HL-60/S4 treated with retinoic acid at 250 ng/mL for 4 days and 3 days (cell line): ENCODE measurements around the gene FAM210B.
"Not testable (repeated sequence)": the region's sequence is repeated elsewhere in the genome, so short reads cannot be mapped to it uniquely, and the experiment has no call there.

Experiments used
- in situ Hi-C: fragments of 300-500 bp; cut with MboI; formaldehyde crosslinking; loops from 2 replicates; pipeline ENCODE4 v1.7.0; 2022; ENCODE audit warnings: low sequenced_read_pairs

The FAM210B gene

DNA sequence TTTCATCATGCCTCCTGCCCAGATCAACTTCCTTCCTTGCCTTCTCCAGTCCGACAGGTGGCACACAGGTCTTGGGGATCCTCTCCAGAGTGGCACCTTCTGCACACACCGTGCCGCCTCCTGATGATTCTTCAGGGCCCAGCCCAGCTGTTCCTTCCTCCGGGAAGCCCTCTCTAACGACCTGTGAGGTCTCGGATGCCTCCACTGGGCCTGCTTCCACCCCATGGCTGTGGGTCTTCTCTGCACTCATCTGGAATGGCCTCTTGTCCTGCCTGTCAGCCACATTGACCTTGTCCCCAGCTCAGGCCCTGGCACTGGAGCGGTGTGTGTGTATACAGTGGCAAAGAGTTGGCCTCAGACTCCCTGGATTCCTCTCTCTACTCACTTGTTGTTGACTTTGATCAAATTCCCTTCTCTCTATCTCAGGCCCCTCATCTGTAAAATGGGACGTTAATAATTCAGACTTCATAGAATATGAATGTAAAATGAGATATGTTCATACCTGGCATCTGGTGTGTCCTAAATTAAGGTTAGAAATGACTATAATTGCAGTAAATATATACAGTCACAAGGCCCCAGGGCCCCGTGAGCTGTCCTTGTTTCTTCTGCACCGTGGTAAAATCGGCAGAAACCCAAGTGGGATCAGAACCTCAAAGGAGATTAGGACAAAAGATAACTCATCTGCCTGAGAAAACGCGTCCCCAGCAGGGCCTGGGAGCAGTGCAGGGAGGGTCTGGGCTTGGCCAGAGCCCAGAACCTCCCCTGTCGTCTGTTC lies 1.5 kb downstream of the FAM210B start:
- in situ Hi-C loops: no loop called here

DNA sequence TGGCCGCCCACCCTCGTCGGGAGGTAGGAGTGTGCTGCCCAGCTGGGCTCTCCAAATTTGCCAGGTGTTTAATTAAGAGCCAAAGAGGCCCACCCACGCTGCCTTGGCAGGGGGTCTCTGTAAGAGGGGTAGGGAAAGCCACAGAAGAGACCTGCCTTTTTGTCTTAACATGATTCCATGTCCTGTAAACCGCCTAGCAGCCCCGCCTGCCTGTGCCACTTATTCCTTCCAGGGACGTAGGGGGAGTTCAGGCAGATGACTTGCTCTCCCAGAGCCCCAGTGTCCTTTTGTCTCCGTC lies 2.1 kb downstream of the FAM210B start:
- in situ Hi-C loops: no loop called here

DNA sequence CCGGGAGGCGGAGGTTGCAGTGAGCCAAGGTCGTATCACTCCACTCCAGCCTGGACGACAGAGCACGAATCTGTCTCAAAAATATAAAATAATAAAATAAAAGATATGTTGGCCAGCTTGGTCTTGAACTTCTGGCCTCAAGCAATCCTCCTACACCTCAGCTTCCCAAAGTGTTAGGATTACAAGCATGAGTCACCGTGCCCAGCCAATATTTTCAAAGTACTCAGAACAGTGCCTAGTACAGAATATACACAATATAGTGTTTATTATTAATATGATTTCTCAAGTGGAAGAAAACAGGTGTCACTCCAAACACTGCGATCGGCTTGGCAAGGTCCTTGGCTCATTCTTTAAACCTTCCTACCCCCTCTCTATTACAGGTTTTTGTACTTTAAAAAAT lies 3.1 kb downstream of the FAM210B start:
- in situ Hi-C loops: no loop called here

DNA sequence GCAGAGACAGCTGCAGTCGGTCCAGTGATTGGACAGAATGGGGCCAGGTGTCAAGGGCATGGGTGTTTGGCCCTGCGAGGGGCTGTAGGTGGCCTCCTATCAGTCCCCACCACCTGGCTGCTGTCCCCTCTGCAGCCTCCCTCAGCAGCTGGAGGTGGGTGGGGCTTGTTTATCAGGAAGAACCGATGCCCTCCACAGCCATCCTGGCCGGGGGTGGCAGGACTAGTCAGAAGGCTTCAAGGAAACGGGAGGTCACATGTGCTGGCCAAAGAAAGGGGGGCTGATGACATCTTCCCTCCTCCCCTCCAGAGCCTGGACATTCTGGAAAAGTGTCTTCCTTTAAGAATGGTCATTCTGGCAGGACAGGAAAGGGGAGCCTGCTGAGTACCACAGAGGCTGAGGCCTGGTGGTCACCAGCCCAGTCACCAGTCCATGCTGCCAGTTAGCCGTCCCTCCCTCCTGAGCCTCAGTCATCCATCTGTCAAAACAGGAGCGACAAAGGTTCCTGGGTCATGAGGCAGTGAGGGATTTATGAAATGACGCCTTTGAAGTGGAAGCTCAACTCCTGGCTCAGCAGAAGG lies 4.1 kb downstream of the FAM210B start:
- in situ Hi-C loops: no loop called here

DNA sequence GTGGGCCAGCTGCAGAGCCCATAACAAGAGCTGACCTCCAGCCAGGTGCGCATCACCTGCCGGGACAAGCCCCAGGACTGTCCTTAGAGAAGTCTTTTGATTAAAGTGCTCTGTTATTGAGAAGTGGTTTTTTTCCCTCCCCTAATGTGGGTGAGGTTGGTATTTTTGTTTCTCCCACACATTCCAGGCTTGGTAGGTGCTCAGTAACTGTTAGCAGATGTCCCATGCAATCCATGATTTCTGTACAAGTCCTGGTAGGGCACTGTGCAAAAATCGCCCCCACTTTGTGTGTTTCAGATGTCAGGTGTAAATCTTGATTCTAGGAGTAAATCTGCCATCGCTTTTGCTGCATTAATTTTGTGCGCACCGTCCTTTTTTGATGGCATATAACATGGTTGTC lies 4.7 kb downstream of the FAM210B start:
- in situ Hi-C loops: no loop called here

DNA sequence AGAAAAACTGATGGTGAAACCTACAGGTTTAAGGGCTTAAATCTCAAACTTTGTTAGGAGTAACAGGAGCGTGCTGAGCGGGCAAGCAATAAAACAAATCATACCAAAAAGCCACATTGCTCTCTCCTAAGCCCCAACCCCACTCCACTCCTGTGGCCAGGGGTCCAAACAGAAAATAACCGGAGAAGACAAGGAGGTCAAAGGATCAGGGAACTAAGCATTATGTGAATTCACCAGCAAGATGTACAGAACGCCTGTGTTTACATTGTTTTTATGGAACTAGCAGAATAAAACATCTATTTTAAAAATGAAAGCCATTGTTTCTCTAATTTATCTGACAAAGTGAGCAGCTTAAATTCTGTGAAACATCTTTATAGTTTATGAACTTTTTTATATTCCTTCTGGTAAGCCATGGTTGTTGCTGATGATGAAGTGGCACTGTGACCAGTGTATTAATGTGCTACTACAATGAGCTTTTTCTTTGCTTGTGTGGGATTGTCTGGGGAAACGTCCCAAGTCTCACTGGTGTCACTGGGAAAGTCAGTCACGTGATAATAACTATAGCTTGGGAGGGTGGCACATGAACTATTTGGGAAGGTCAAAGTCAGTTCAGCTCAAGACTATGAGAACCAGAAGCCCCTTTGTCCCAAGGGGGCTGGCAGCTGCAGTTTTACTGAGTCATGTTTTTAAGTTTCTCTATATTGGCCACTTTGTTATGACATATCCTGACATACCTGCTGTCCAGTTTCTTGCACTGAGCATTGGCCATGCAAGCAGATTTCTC lies 9.8 kb downstream of the FAM210B start:
- in situ Hi-C loops: no loop called here

DNA sequence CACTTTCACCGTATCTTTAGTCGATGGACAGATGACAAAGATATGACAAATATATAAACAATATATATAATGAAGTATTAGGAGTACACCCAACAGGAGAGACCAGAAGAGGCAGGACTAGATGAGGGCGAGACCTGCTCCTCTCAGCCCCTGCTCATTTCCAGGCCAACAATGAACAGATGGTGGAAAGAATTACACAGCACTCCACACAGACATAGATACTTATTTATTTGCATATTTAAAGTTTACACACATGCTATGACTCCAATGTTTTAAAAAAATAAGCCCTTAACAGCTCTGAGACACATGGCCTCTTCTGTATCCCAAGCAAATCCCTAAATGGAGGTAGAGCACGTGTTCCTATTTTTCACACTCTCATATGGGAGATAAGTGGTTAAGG lies 10.4 kb downstream of the FAM210B start:
- in situ Hi-C loops: no loop called here

DNA sequence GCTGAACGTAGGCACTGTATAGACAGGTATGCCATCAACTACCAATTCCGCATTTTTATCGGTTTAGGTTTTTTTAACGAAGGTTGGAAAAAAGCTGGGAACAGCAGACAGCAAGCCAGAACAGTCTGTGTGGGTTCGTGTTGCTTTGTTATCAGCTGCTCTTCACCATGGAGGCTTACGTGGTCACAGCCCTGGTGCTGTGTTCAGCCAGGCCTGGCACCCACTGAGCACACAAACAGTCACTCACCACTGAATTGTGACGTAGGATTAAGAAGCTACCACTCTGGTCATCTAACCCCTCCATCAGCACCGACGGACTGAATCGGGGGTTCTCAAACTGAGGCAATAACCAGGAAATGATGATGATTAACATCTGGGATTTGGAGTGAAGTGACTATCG lies 13.2 kb downstream of the FAM210B start:
- in situ Hi-C loops: no loop called here

DNA sequence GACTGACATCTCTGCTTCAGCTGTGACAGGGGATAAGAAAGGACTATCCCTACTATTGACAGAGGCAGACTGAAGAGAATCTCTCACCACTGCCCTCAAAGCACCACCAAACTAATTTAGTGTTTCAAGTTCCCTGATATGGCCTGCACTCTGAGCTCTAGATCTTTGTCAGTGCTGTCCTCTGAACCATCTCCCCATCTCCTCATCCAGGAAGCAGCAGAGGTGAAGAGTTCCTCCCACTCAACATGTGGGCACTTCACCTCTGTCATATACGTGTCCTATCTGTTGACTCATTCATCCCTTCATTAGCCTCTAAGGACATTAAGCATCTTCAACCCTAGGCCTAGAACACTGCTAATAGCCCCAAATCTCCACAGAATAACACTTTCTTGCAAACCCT lies 14.1 kb downstream of the FAM210B start:
- in situ Hi-C loops: no loop called here

DNA sequence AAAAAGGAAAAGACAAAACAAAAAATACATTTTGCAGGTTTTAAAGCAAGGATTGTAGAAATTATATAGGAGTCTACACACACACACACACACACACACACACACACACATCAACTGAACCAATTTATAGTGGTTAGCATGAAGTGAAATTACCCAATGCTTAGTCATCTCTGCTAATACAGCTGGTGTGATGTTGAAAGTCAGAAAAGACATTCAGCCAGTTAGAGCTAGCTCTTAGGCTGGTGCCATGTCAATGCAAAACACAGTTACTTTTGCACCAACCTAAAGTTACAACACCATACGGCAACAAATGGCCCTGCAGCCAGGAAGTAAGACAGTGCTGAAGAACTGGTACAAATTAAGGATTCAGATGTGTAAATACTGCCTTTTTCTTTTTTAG lies 15.2 kb downstream of the FAM210B start:
- in situ Hi-C loops: no loop called here

DNA sequence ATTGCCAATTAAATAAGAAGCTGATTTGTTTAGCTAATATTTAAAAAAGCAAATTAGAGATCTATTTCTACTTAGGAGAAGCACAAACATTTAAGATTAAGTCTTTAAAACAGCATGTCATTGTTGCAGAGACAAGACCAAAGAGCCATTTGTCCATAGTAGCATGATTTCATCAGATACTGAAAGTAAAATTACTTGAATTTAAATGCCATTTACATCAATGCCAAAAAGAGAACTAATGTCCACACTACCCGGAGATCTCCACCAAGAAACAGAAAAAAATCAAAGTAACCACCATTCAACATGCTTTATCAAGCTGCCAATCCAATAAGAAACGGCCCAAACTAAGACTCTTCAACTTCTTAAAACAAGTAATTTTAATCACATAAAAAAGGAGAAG lies 17.6 kb downstream of the FAM210B start:
- in situ Hi-C loops: no loop called here

DNA sequence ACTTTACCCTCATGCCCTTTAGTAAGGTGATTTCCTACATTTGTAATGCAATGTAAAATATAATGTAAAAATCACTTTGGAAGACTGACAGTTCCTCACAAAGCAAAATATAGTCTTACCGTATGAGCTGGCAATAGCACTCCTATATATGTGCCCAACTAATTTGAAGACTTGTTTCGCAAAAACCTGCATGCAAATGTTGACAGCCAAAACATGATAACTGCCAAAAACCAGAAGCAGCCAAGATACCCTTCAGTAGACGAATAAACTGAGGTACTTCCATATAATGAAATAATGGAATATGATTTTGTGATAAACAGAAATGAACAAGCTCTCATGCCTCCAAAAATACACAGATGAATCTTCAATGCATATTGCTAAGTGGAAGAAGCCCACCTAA lies 19.6 kb downstream of the FAM210B start:
- in situ Hi-C loops: no loop called here

DNA sequence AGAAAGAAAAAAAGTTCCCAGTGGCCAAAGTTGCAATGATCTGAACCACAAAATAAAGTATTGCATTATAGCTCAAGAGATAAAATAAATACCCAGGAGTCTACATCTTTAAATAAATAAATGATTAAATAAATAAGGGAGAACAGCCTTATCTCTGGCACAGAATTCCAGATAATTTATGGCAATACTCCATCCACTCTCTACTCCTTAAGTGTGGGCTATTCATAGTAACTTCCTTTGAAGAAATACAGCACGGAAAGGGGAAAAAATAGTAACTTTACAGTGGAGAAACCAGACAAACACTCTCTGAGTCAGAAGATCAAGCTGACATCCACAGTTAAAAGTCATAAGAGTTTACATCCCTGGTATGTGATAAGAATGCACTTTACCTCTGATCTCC lies 21.6 kb downstream of the FAM210B start:
- in situ Hi-C loops: no loop called here

DNA sequence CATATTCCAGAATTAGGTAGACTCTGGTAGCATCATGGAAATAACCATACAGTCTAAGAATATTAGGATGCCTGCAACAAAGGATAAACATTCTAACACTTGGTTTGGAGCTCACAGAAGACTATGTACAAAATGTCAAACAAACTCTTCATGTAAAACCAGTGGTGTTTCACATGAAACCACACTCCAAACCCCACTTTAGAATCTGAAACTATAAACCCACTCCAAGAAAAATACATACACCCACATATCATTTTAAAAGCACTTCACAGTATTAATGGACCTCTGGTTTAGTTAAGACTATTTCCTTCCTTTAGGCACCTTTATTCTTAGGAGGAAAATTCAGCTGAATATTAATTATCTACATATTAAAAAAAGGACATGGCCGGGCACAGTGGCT lies 22.7 kb downstream of the FAM210B start:
- in situ Hi-C loops: no loop called here

DNA sequence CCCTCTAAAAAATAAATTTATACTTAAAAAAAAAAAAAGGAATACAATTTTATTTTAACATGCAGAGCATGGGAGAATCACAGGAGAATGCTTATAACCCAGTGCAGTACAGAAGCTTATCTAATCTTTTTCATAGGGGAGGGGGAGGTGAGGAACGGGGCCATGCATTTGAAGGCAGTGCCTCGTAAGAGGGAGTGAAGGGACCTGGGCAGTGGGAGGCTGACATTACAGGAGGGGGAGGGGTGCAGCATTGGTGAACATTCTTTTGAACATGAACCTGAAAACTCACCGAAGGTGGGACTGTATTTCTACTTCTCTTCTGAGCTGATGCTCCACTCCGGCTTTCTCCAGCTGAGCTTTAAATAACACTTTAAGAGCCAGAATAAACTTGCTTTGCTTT lies 23.9 kb downstream of the FAM210B start:
- in situ Hi-C loops: no loop called here

DNA sequence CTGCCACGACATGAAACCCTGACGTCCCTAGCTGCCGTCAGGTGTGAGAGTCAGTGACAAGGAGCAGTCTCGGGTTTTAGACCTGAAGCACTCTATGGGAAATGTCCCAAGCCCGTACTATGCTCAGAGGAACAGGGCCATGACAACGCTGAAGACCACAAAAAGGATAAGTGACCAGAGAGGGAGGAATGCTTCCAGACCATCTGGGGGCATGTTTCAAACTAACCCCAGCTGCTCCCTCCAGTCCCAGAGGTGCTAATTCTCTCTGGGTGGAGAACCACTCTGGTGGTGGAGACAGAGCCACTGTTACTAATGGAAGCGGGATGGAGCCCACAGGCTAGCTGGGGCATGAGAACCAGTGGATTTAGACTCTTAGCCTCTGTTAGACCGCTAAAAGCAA lies 24.6 kb downstream of the FAM210B start:
- in situ Hi-C loops: no loop called here

DNA sequence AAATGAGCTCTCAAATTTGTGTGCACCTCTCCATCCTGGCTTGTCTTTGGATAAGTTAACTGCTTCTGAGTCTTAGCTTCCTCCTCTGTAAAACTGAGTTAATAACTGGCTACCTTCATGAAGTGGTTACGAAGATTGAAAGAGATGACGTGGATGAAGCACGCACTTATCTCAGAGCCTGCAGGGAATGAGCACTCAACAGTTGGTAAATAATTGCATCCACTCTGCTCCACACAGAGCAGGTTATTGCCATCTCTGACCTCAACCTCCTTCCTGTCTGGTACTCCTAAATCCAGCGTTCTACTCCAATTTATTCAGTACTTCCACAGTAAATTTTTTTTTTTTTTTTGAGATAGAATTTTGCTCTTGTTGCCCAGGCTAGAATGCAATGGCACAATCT lies 26.4 kb downstream of the FAM210B start:
- in situ Hi-C loops: no loop called here

DNA sequence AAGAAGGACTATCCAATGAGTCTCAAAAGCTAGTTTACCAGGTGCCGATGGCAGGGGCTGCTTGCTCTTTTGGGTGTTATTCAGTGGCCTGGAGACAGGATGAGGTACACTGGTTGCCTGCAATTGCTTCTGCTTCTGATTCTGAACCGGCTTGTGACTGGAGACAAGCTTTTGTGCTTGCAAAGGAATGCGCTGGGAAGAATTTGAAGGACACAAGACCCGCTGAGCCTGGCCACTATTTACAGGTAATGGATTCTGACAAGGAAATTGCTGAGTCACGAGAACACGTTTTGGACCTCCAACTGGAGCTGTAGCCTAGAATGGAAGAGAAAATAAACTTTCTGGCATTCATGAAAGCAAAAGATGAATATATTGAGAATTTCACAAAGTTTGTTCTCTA lies 27.4 kb downstream of the FAM210B start:
- in situ Hi-C loops: no loop called here

DNA sequence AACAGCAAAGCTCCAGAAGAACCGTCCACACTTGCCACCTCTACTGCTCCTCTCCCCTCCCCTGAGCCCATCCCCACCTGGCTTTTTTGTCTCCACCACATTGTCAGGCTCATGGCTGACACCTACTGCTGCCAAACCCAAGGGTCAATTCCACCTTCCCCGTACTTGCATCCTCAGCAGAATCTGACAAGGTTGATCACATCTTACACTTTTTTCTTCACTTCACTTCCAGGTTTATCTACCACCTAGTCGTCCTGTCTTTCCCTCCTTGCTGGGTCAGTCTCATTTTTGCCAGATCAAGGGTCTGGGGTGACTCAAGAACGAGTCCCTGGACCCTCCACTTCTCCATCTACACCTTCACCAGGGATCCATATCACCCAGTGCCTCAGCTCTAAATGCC lies 30.1 kb downstream of the FAM210B start:
- in situ Hi-C loops: no loop called here

DNA sequence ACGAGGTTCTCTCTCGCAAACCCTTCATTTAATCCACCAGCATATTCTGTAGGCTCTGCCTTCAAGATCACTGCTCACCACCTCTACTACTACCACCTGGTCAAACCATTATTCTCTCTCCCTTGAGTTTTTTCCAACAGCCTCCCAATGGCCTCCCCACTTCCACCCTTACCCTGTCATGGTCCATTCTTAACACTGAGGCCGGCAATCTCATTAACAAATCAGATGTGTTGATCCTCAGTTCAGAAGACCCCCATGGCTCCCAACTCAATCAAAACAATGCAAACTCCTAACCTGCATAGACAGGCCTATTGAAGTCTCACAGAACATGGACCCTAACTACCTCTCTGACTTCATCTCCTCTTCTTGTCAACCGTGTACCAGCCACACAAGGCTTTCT lies 31.0 kb downstream of the FAM210B start:
- in situ Hi-C loops: no loop called here

DNA sequence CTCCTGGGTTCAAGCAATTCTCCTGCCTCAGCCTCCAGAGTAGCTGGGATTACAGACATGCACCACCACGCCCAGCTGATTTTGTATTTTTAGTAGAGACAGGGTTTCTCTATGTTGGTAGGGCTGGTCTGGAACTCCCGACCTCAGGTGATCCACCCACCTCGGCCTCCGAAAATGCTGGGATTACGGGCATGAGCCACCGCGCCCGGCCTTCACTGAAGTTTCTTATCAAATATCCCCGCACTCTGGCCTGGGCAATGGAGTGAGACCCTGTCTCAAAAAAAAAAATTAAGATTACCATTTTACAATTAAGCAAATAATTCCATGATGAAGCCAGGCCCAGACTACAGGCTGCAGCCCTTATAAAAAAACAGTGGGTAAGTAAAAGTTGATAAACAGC lies 31.6 kb downstream of the FAM210B start:
- in situ Hi-C loops: not testable (repeated sequence)

DNA sequence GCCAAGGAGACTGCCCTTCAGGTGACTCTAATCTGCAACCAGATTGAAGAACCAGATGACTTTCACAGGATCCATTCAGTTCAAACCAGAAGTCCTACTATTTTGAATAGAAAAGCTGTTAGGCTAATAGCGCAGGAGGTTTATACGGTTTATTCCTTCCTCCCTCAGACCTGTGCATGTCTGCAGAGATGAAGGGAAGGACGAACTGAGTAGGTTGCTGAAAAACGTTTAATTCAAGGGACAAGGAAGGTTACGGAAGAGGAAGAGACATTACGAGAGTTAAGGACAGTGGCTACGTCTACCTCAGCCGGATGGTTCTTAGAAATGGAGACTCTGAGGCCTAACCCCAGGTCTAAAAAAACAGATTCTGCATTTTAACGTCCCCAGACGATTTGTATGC lies 32.3 kb downstream of the FAM210B start:
- in situ Hi-C loops: no loop called here
